ENCODE measurements around the gene PLEKHG2. TPM values are rescaled to one million over a fixed set of nuclear protein-coding genes. Genes with fewer than 3 reads are reported as not detected.

Gene PLEKHG2
- total and polyA plus RNA-seq, 4 donors: 2.1 to 4.5 (median 3.0) TPM

- Histone ChIP-seq H3K27me3 (ENCODE audit: control insufficient read depth in 4 of 4, insufficient read depth in 4 of 4, low read length in 3 of 4) (no peaks in the 10 kb centered on the region), H3K9ac (ENCODE audit: low read depth in 1 of 2, low read length in 2 of 2) (no peak overlapping the region), H3K9me3 (ENCODE audit: control insufficient read depth in 4 of 4, low read length in 3 of 4) (no peaks in the 10 kb centered on the region), H3K4me3 (ENCODE audit: low read depth in 1 of 3, low read length in 3 of 3) (no peak overlapping the region), H3K27ac (ENCODE audit: low read depth in 1 of 2, low read length in 2 of 2) (no peak overlapping the region), H3K36me3 (ENCODE audit: control insufficient read depth in 4 of 4, insufficient read depth in 3 of 4, low read depth in 1 of 4, low read length in 3 of 4) (peaks cover 34 to 84% (median 61%) of the 10 kb centered on the region in 4 donors), H3K4me1 (ENCODE audit: control insufficient read depth in 4 of 4, insufficient read depth in 4 of 4, low read length in 3 of 4) (no peaks in the 10 kb centered on the region)
- no peak for TF ChIP-seq REST (IDR thresholded peaks at IDR 0.05)
- TF ChIP-seq RAD21 (IDR thresholded peaks at IDR 0.05): no peak
- no peak for TF ChIP-seq ZBTB33 (IDR thresholded peaks at IDR 0.05)
- TF ChIP-seq RXRA (IDR thresholded peaks at IDR 0.05): no peak
- TF ChIP-seq, protein P1, sequence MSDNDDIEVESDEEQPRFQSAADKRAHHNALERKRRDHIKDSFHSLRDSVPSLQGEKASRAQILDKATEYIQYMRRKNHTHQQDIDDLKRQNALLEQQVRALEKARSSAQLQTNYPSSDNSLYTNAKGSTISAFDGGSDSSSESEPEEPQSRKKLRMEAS (IDR thresholded peaks at IDR 0.05): no peak
- no peak for TF ChIP-seq NR2F2 (IDR thresholded peaks at IDR 0.05)
- no peak for TF ChIP-seq JUND (IDR thresholded peaks at IDR 0.05)
- TF ChIP-seq HNF4A (conservative IDR thresholded peaks at IDR 0.05): no peak
- TF ChIP-seq ATF3 (IDR thresholded peaks at IDR 0.05): no peak
- TF ChIP-seq EGR1 (IDR thresholded peaks at IDR 0.05; ENCODE audit: low read depth in 2 of 2): no peak
- no peak for TF ChIP-seq HNF4G (IDR thresholded peaks at IDR 0.05)
- no peak for TF ChIP-seq TAF1 (conservative IDR thresholded peaks at IDR 0.05)
- no peak for TF ChIP-seq SP1 (IDR thresholded peaks at IDR 0.05)
- WGBS: 91% methylated on average over 32 of the region's 32 CpGs
- DNase-seq (ENCODE audit: low spot score): no peak
Observed at GRCh38 chr19:39472746-39473442, 60.4 kb downstream of the PLEKHG2 start.

- 90% methylated on average over 11 of the region's 11 CpGs for WGBS
- H3K27me3 ChIP-seq (ENCODE audit: control insufficient read depth in 4 of 4, insufficient read depth in 4 of 4, low read length in 3 of 4): no peaks in the 10 kb centered on the region
- DNase-seq (ENCODE audit: low spot score): no peak
- H3K9ac ChIP-seq (ENCODE audit: low read depth in 1 of 2, low read length in 2 of 2): no peak overlapping the region
- H3K4me1 ChIP-seq (ENCODE audit: control insufficient read depth in 4 of 4, insufficient read depth in 4 of 4, low read length in 3 of 4): no peaks in the 10 kb centered on the region
- H3K4me3 ChIP-seq (ENCODE audit: low read depth in 1 of 3, low read length in 3 of 3): no peak overlapping the region
- peaks cover 31 to 78% (median 56%) of the 10 kb centered on the region in 4 donors for H3K36me3 ChIP-seq (ENCODE audit: control insufficient read depth in 4 of 4, insufficient read depth in 3 of 4, low read depth in 1 of 4, low read length in 3 of 4)
- H3K27ac ChIP-seq (ENCODE audit: low read depth in 1 of 2, low read length in 2 of 2): no peak overlapping the region
- H3K9me3 ChIP-seq (ENCODE audit: control insufficient read depth in 4 of 4, low read length in 3 of 4): no peaks in the 10 kb centered on the region
- no peak for TF ChIP-seq ZBTB33 (IDR thresholded peaks at IDR 0.05)
- TF ChIP-seq CTCF (IDR thresholded peaks at IDR 0.05; ENCODE audit: low read depth, low read length, missing input control): no peak
- TF ChIP-seq HNF4A (conservative IDR thresholded peaks at IDR 0.05): no peak
- TF ChIP-seq JUND (IDR thresholded peaks at IDR 0.05): no peak
- TF ChIP-seq RXRA (IDR thresholded peaks at IDR 0.05): no peak
- no peak for TF ChIP-seq FOXA1 (IDR thresholded peaks at IDR 0.05)
- TF ChIP-seq RAD21 (IDR thresholded peaks at IDR 0.05): no peak
- no peak for TF ChIP-seq HNF4G (IDR thresholded peaks at IDR 0.05)
- no peak for TF ChIP-seq EGR1 (IDR thresholded peaks at IDR 0.05; ENCODE audit: low read depth in 2 of 2)
- no peak for TF ChIP-seq NR2F2 (IDR thresholded peaks at IDR 0.05)
- no peak for TF ChIP-seq GABPA (IDR thresholded peaks at IDR 0.05 in 1 of 2, conservative IDR thresholded peaks at IDR 0.05 in 1 of 2)
- TF ChIP-seq ATF3 (IDR thresholded peaks at IDR 0.05): no peak
- TF ChIP-seq FOXA2 (IDR thresholded peaks at IDR 0.05): no peak
- TF ChIP-seq, protein P1 (IDR thresholded peaks at IDR 0.05): no peak
- no peak for TF ChIP-seq YY1 (IDR thresholded peaks at IDR 0.05)
Observed at GRCh38 chr19:39473443-39473960, 61.0 kb downstream of the PLEKHG2 start.
